ENCODE measurements around the gene PDE4D.

The PDE4D gene

GRCh38 chr5:59529239-59529638, 364.3 kb downstream of the PDE4D start:
- H3K36me3 ChIP-seq (ENCODE audit: control insufficient read depth, insufficient read depth, low read length) = no peaks in the 10 kb centered on the region
- no peak for TF ChIP-seq CTCF (IDR thresholded peaks at IDR 0.05; ENCODE audit: insufficient read depth, low read length, poor library complexity, severe bottlenecking)
- H3K4me3 ChIP-seq (replicated peaks; ENCODE audit: low read depth, low read length) = no peak overlapping the region
- DNase-seq (ENCODE audit: extremely low read depth, insufficient read length) = no peak
- H3K27me3 ChIP-seq (replicated peaks; ENCODE audit: control insufficient read depth, insufficient read depth, low read length) = no peaks in the 10 kb centered on the region

- Histone ChIP-seq H3K4me3 (replicated peaks; ENCODE audit: low read depth, low read length) (no peak overlapping the region), H3K36me3 (ENCODE audit: control insufficient read depth, insufficient read depth, low read length) (no peaks in the 10 kb centered on the region), H3K27me3 (replicated peaks; ENCODE audit: control insufficient read depth, insufficient read depth, low read length) (no peaks in the 10 kb centered on the region)
- TF ChIP-seq CTCF (IDR thresholded peaks at IDR 0.05; ENCODE audit: insufficient read depth, low read length, poor library complexity, severe bottlenecking) = no peak
- DNase-seq (ENCODE audit: extremely low read depth, insufficient read length) = no peak
Measured at GRCh38 chr5:59528202-59528862, 365.2 kb downstream of the PDE4D start.

- no peak for DNase-seq (ENCODE audit: extremely low read depth, insufficient read length)
- no peak for TF ChIP-seq CTCF (IDR thresholded peaks at IDR 0.05; ENCODE audit: insufficient read depth, low read length, poor library complexity, severe bottlenecking)
- H3K36me3 ChIP-seq (ENCODE audit: control insufficient read depth, insufficient read depth, low read length) = no peaks in the 10 kb centered on the region
- no peak overlapping the region for H3K4me3 ChIP-seq (replicated peaks; ENCODE audit: low read depth, low read length)
- H3K27me3 ChIP-seq (replicated peaks; ENCODE audit: control insufficient read depth, insufficient read depth, low read length) = no peaks in the 10 kb centered on the region
Measured at GRCh38 chr5:59525957-59526356, 367.6 kb downstream of the PDE4D start.

- no peak for TF ChIP-seq CTCF (IDR thresholded peaks at IDR 0.05; ENCODE audit: insufficient read depth, low read length, poor library complexity, severe bottlenecking)
- no peaks in the 10 kb centered on the region for H3K27me3 ChIP-seq (replicated peaks; ENCODE audit: control insufficient read depth, insufficient read depth, low read length)
- no peak overlapping the region for H3K4me3 ChIP-seq (replicated peaks; ENCODE audit: low read depth, low read length)
- DNase-seq (ENCODE audit: extremely low read depth, insufficient read length) = no peak
- H3K36me3 ChIP-seq (ENCODE audit: control insufficient read depth, insufficient read depth, low read length) = no peaks in the 10 kb centered on the region
Measured at GRCh38 chr5:59525311-59525710, 368.2 kb downstream of the PDE4D start.

- no peak for DNase-seq (ENCODE audit: extremely low read depth, insufficient read length)
- TF ChIP-seq CTCF (IDR thresholded peaks at IDR 0.05; ENCODE audit: insufficient read depth, low read length, poor library complexity, severe bottlenecking) = no peak
- no peaks in the 10 kb centered on the region for H3K36me3 ChIP-seq (ENCODE audit: control insufficient read depth, insufficient read depth, low read length)
- H3K4me3 ChIP-seq (replicated peaks; ENCODE audit: low read depth, low read length) = no peak overlapping the region
- H3K27me3 ChIP-seq (replicated peaks; ENCODE audit: control insufficient read depth, insufficient read depth, low read length) = no peaks in the 10 kb centered on the region
Measured at GRCh38 chr5:59522201-59522831, 371.2 kb downstream of the PDE4D start.
